Left lobe of liver (tissue), 2 donors: ENCODE results near the gene DNAJB8. TPM values are rescaled to one million over a fixed set of nuclear protein-coding genes. Genes with fewer than 3 reads are reported as not detected.

Source experiments
- ATAC-seq: fragments of 200-7000 bp; cut with Tn5 transposase; one replicate; pipeline ENCODE4 v1.9.1; 2020; ENCODE audit warnings: mild to moderate bottlenecking, moderate library complexity
- DNase-seq: peaks from one replicate; pipeline ENCODE4 v3.0.0-alpha.2; 2020; ENCODE audit warnings: low spot score
- total RNA-seq: library from RNA; stranded (reverse); gene quantifications from one replicate; pipeline ENCODE4 v1.2.1, GENCODE V29; 2021
- donor health status: DM: no; HTN: no; CAD: no; lungs with moderate emphysema.
- donor health status: DM: no; HTN: yes; CAD: no.

DNAJB8 gene
- total RNA-seq, 1 donor from 2014 or later = not detected

DNA sequence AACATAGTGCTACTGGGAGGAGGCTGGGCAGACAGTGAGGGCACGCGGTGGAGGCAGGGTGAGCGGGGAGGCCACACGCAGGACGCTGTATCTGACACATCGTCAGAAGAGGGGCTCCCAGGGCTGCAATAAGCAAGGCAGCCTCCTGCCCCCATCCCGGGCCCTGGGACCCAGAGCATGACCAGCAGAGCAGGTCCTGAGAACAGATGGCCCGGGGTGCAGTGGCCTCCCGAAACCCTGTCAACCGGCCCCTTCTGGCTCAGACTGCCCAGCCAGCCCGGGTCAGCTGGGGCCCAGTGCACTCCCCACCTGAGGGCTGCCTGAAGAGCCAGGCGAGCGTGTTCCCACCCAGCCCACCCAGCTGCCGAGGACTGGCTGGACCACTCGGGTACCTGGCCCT lies 37.4 kb downstream of the DNAJB8 start:
- no peak for ATAC-seq
- no peak for DNase-seq

DNA sequence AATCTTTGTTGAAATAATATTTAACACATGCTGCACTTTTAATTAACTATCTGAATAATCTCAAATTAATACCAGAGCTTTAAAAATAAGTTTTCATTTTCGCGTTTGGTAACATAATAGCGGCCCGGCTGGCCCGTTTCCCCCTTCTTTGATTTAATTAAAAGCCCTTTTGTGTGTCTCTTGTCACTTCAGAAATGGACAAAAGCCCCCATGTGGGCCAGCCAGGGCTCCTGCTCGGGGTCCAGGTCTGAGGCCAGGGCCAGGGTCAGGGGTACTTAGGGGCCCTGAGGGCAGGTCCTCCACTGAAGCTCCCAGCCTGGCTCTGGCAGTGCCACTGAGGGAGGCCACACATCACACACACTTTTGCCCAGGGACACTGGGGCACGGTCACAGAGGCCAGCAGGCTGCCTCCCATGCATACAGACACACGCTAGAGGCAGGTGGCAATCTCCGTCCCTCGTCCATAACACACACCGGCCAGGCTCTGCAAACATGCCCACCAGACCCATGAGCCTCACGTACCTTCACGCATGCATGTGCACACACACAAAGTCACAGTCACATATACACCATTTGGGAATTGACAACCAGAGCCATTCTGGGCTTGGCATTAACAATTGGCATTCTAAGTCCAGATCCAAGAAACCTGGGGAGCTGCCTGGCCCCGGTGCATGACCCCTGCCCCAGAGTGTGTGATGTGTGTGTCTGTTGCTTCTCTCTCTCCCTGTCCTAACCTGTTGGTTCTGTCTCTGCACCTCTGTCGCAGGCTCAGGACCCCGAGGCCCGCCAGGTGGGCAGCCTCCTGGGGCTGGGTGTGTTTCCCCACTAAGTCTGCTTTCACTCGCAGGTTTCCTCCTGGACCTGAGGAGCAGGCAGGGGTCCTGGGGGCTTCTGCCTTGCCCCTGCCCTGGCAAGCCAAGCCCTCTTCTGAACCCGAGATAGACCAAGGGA lies 38.5 kb downstream of the DNAJB8 start:
- no peak for DNase-seq
- ATAC-seq = no peak

DNA sequence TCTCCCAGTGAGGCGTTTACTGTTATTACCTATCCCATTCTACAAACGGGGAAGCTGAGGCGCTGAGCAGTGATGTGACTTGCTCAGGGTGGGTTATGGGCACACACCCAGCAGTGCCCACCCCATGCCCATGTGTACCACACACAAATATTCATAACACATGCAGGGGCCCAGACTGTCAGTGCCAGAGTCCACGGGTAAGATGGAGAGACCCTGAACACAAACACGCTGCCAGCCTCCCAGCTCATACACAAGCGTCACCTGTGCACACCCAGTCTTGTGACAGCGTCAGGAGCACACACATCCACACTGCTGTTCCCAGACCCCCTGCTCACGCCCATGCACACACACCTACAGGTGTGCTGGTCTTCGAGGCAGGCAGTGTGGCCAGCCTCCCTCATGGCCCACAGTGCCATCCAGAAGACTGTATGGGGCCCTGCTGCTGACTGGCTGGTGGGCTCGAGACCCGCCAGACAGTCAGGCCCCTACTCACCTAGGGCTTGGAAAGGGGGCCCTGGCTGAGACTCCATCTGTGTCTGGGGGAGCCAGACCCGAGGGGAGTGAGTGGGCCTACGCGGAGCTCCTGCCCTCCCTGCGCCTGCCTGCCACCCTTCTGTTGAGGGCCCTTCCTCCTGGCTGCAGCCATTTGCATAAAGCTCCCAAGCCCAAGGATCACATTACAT lies 39.4 kb downstream of the DNAJB8 start:
- no peak for ATAC-seq
- DNase-seq = no peak

DNA sequence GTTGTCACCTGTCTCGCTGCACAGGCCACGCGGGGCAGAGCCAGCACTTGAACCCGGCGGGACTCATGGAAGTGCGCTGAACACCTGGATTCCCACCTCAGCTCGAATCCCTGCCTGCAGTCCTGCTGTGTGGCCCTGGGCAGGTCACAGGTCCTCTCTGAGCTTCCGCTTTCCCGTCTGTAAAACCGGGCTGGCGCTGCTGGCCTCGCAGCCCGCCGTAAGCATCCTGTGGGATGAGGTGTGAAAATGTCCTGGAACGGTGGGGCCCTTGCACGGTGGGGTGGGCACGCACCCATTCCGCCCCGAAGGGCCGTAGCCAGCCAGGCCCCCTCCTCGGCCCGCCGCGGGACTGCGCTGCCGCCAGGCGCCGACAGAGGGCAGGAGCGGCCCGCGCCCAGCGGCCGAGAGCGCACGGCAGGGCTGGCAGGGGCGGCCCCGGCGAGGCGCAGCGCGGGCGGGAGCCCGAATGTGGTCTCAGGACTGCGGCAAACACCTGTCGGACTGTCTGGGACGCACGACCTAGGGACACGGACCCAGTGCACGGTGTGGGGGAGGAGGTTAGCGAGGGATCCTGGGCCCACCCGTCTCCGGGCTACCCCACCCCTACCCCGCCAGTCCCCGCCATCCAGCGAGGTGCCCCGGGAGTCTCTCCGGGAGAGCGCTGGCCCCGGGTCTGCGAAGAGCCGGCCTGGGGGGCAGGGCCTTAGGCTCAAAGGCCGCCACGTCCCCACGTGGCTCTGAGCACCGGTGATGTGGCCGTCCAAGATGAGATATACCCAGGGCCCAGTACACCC lies 40.4 kb downstream of the DNAJB8 start:
- peak; percentile 97 for ATAC-seq
- peak; percentile 55 for DNase-seq

DNA sequence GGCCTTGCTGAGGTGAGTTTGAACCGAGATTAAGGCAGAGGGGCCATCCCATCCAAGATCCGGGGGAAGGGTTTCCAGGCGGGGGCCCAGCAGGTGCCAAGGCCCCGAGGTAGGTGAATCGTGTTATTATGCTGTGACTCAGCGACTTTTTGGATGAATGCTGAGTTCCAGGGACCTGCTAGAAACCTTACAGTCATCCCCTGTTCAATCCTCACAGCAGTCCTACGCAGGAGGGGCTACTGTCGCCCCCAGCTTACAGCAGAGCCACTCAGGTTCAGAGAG lies 40.9 kb downstream of the DNAJB8 start:
- ATAC-seq (no peak), DNase-seq (no peak)

DNA sequence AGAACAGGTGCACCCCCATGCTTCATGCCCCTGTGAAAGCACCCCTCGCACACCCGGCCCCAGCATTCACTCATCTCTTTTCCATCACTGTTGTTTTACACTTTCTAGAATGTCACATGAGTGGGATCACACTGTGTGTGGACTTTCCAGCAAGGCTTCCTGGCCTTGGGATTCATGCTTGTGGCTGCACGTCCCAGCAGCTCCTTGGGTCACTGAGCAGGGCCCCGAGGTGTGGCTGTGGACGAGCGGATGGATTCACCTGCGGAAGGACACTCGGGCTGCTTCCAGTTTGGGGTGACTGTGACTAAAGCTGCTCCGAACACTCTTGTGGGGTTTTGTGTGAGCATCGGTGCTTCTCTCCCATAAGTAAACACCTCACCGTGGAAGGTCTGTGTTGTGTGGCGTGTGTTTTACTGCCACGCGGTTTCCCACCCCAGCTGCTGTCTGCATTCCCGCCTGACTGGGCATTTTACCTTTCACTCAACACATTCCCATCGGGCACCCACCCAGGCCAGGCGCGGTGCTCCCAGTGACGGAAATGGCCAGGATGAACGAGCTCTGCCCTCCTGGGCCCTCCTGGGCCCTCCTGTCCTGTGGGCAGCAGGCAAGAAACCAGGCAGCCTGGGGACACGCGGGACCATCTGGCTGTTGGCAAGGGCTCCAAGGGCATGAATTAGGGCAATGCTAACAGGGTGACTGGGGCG lies 41.4 kb downstream of the DNAJB8 start:
- no peak for ATAC-seq
- no peak for DNase-seq

DNA sequence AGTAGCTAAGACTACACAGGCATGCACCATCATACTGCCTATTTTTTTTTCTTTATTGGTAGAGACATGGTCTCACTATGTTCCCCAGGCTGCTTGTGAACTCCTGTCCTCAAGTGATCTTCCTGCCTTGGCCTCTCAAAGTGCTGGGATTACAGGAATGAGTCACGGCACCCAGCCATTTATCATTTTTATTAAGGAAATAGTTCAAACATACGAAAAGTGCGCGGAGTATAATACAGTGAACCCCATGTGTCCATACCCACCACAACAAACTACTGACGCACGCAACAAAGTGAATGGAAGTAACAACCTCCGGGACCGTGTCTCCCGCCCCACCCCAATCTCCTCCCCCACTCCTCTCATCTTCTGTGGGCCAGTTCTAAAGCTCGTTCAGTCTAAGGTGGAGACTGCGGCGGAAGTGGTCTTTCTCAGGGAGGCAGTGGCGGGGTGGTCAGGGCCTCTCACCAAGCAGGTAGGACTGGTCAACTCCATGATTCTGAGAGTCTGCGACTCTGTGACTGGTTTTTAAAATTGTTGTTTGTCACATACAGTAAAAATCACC lies 42.1 kb downstream of the DNAJB8 start:
- DNase-seq (no peak), ATAC-seq (no peak)

DNA sequence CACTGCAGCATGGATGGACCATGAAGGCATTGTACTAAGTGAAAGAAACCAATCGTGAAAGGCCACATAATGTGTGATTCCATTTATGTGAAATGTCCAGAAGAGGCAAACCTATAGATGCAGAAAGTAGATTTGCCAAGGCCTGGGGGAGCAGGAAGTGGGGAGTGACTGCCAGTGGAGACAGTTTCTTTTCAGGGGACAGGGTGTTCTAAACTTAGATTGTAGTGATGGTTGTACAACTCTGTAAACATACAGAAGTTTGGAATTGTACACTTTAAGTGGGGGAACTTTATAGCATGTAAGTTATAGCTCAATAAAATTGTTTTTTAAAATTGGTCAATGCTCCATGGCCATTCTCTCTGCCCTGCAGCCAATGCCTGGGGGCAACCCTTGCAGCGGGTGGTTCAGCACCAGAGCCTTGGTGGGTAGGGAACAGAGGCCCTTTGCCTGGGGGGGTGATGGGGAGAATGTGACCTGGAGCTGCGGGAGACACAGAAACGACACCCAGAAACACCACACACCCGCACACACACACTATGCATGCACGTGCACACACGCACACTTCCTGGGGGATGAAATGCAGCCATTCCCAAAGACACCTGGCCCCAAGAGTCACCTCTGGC lies 43.1 kb downstream of the DNAJB8 start:
- no peak for DNase-seq

DNA sequence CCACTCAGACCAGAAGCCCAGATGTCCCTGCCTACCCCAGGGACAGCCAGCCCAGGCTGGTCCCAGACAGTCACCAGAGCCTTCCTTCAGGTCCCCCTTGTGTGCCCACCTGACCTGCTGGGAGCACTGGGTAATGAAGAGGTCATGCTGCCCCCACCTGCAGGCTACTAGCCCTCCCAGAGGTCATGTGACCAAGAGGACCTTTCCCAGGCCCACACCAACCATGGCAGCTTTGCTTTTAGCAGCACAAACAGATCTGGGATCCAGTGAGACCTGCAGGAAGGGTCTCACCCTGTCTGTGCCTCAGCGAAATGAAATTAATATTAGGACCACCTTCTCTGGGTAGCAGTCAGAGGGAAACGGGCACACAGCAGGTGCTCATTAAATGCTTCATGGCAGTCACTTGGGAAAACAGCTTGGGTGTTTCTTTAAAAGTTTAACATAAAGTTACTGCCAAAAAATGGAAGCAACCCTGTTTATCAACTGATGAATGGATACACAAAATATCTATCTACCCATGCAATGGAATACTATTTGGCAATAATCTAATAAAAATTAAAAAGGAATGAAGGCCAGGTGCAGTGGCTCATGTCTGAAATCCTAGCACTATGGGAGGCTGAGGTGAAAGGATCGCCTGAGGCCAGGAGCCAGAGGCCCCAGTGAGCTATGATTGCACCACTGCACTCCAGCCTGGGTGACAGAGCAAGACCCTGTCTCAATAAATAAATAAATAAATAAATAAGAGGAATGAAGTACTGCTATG lies 43.7 kb downstream of the DNAJB8 start:
- DNase-seq (no peak), ATAC-seq (no peak)

More for the DNA sequence above, 43.1 kb downstream of the DNAJB8 start:
- no peak for ATAC-seq

DNA sequence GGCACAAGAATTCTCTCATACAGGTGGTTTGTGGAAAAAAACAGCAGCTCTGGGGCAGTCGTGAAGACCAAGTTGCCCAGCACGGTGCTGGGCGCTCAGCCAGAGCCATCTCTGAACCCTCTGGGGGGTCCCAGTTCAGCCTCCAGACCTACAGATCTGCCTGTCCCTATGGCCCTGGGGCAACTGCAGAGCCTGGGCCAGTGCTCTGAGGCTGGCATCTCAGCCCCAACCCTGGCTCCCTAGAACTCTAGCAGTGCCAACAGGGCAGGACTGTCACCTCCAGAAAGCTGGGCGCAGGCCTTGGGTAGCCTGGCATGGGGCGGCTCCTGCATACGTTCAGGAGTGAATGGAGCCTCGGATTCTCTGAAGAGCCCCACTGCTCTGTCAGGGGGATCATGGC lies 44.7 kb downstream of the DNAJB8 start:
- no peak for DNase-seq
- ATAC-seq = no peak

DNA sequence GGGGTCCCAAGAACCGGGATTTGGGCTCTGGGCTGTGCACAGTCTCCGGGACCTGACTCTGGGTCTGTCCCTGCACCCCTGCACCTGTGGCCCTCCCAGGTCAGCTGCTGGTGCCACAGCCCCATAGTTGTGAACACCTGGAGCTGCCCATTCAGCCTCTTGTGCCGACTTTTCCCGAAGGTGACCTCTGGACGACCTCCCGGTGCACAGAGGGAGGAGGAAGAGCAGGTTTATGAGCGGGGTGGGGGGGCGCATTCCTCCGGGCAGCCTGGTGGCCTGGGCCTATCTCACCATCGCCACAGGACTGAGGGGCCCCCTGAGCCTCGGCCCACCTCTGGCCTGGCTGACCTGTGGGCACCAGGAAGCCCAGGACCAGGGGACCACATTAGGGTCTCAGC lies 45.3 kb downstream of the DNAJB8 start:
- DNase-seq (no peak), ATAC-seq (peak; percentile 10)

DNA sequence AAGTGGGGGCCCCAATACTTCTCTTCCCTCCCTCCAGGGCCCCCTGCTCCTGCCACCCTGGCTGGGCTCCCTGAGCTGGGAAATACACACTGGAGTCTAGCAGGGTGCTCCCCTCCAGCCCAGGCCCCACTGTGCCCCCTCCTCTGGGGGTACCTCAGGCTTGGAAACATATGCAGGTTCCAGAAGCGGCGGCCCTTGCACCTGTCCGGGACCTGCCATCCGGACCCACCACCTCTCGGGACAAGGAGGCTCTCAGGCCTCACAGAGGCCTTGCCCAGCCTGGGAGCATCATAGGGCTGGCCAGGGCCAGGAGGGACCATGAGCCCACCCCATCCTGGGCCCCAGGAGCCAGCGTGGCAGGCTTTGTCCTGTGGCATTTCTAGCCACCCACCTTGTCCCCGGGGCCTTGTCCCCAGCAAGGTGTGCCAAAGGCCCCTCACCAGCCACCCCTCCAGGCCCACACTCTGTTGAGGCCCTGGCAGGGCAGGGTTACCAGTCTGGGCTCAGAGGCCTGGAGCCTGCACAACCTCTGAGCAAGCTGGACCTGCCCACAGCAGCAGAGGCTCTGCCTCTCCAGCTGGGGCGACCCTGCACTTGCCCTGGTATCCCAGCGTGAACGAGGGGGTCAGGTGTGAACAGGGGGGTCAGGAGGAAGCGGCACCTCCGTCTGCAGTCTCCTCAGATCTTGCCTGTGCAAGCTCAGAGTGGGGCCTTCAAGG lies 45.8 kb downstream of the DNAJB8 start:
- no peak for ATAC-seq
- no peak for DNase-seq

DNA sequence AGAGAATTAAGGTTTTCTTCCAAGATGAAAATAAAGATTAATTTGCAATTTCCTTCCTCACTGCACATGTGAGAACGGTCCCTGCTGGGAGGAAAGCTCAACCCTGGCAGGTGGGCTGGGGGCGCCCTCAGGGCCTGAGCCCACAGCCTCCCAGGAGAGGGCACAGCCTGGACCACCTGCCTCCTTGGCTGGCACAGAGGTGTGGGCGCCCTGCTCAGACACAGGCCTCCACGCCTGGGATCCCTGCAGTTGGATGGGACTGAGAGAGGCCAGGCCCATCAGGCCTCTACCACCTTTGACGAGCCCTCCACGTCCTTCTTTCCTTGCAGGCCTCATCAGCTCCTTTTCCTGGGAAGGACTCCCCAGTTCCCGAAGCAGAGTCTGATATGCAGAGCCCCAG lies 46.4 kb downstream of the DNAJB8 start:
- ATAC-seq (no peak), DNase-seq (no peak)

DNA sequence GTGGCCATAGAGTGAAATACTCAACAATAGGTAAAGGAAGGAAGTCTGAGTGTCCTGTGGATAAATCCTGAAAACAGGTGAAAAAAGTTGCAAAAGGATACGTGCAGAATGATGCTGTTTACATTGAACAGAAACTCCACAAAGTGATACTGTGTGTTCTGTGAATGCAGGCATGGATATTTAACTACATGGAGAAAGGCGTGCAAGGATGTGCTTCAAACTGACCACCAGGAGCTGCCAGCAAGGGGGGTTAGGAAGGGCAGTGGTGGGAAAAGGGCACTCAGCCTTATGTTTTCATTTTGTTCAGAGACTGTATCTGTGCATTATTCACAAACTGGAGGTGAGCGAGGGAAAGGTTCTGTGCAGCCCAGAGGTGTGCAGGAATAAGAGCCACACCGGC lies 47.4 kb downstream of the DNAJB8 start:
- DNase-seq = no peak
- ATAC-seq = no peak

DNA sequence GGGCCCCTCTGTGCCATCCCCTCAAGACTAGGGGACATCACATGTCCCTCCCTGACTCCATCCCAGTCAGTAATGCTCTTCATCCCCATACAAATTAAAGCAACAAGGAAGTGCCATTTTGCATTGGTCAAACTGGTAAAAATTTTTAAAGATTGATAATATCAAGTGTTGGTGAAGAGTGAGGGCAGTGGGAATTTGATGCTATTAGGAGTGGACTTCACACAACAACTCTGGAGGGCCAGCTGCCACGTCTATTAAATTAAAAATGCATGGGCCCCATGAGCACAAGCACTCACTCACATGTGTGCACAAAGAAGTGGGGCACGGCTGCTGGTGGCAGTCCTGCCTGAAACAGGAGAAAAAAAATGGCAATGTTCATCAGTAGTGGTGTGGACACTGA lies 47.8 kb downstream of the DNAJB8 start:
- ATAC-seq (no peak), DNase-seq (no peak)

DNA sequence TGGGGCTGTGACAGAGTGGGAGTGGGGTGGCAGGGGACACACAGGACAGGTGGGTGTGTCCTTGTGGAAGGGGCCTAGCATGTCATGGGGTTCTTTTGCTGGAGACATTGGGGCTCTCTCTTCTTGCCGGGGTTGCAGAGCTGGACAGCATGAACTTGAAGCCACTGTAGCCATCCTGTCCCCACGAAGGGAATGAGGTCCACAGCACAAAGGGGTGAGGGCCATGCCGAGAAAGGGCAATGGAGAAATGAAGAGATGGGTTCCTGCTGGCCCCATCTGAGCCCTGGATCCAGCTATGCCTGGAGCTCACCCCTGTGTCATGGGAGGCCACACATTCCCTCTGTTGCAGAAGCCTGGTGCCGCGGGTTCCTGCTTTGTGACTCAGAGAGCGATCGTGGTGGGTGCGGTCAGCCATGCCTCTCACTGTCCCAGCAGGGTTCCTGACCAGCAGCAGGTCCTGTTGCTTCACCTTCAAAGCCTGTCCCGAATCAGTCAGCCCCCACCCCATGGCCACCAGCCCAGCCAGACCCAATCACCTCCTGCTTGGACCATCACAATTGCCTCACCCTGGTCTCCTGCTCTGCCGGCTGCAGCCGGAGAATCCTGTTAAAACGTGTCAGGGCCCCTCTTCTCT lies 50.0 kb downstream of the DNAJB8 start:
- DNase-seq = no peak
- ATAC-seq = no peak

DNA sequence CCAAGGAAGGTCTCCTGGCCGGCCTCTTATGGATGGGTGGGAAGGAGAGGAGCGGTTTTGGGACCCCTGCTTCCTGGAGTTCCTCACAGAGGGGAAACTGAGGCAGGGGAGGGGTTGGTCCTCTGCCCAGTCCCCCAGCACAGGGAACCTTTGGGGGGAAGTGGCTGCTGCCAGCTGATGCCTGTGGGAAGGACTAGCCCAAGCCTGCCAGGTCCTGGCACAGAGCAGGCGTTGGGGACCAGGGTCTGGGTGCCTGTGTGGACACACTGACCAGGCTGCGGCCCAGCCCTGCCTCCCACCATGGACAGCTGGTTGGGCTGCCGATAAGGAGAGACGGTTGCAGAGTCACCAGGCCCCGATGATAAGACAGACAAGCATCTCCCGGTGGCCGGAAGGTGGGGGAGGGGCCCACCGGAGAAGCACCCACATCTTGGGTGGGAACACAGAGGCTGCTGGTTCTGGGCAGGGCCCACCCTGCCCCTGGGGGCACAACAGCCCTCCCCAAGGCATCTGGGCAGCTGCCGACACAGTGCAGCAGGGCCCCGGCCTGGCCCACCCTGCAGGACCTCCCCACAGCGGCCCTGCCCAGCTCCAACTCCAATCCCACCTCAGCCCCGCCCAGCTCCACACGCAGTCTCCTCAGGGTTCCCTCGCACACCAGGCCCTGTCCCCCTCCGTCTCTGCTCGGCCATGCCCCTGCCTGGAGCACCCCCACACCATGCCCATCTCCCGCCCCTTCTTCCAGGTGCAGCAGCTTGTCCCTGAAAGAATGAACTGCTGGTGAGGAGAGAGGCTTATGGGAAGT lies 50.7 kb downstream of the DNAJB8 start:
- ATAC-seq (no peak), DNase-seq (no peak)
